Measurements from ENCODE around the gene FGD5.

- TF ChIP-seq CTCF (IDR thresholded peaks at IDR 0.05) (no peak), POLR2A (IDR thresholded peaks at IDR 0.05) (no peak)
Measured at GRCh38 chr3:14967285-14967684, 148.5 kb downstream of the FGD5 start.

All from heart left ventricle (tissue), 13 donors.